ENCODE data around the gene CDH8.
"Not testable (repeated sequence)": the region's sequence is repeated elsewhere in the genome, so short reads cannot be mapped to it uniquely, and the experiment has no call there.

The CDH8 gene

GRCh38 chr16:61713787-61714186 is 322.5 kb downstream of the CDH8 start:
- in situ Hi-C loops (cut with MboI; ENCODE audit: low sequenced_read_pairs, unreplicated experiment): no loop called here
- no peak for DNase-seq (ENCODE audit: low spot score)
- no peak for TF ChIP-seq CTCF (IDR thresholded peaks at IDR 0.05; ENCODE audit: borderline replicate concordance, control extremely low read depth, extremely low read depth, insufficient read depth, missing control alignments)

- in situ Hi-C loops (cut with MboI; ENCODE audit: low sequenced_read_pairs, unreplicated experiment); DNase-seq (ENCODE audit: low spot score): not testable (repeated sequence)
Observed at GRCh38 chr16:61699640-61700039, 336.6 kb downstream of the CDH8 start.

GRCh38 chr16:61684541-61684940 is 351.7 kb downstream of the CDH8 start:
- in situ Hi-C loops (cut with MboI; ENCODE audit: low sequenced_read_pairs, unreplicated experiment): no loop called here
- no peak for TF ChIP-seq CTCF (IDR thresholded peaks at IDR 0.05; ENCODE audit: borderline replicate concordance, control extremely low read depth, extremely low read depth, insufficient read depth, missing control alignments)
- no peak for DNase-seq (ENCODE audit: low spot score)

- in situ Hi-C loops (cut with MboI; ENCODE audit: low sequenced_read_pairs, unreplicated experiment): no loop called here
- DNase-seq (ENCODE audit: low spot score): no peak
- TF ChIP-seq CTCF (IDR thresholded peaks at IDR 0.05; ENCODE audit: borderline replicate concordance, control extremely low read depth, extremely low read depth, insufficient read depth, missing control alignments): no peak
Observed at GRCh38 chr16:61681673-61682072, 354.6 kb downstream of the CDH8 start.

GRCh38 chr16:61681124-61681523 is 355.1 kb downstream of the CDH8 start:
- DNase-seq (ENCODE audit: low spot score): no peak
- in situ Hi-C loops (cut with MboI; ENCODE audit: low sequenced_read_pairs, unreplicated experiment): no loop called here
- no peak for TF ChIP-seq CTCF (IDR thresholded peaks at IDR 0.05; ENCODE audit: borderline replicate concordance, control extremely low read depth, extremely low read depth, insufficient read depth, missing control alignments)

- in situ Hi-C loops (cut with MboI; ENCODE audit: low sequenced_read_pairs, unreplicated experiment): no loop called here
- no peak for TF ChIP-seq CTCF (IDR thresholded peaks at IDR 0.05; ENCODE audit: borderline replicate concordance, control extremely low read depth, extremely low read depth, insufficient read depth, missing control alignments)
- no peak for DNase-seq (ENCODE audit: low spot score)
Observed at GRCh38 chr16:61678182-61678581, 358.1 kb downstream of the CDH8 start.

- DNase-seq (ENCODE audit: low spot score): no peak
- no peak for TF ChIP-seq CTCF (IDR thresholded peaks at IDR 0.05; ENCODE audit: borderline replicate concordance, control extremely low read depth, extremely low read depth, insufficient read depth, missing control alignments)
- in situ Hi-C loops (cut with MboI; ENCODE audit: low sequenced_read_pairs, unreplicated experiment): no loop called here
Observed at GRCh38 chr16:61677776-61678175, 358.5 kb downstream of the CDH8 start.

Data from GM13976 (cell line).